Motor neuron (in vitro differentiated cells): ENCODE measurements around the gene CYTH4. TPM values are rescaled to one million over a fixed set of nuclear protein-coding genes. Genes with fewer than 3 reads are reported as not detected.

Experiments used
- ATAC-seq, 8 experiments: fragments of 200-7000 bp; cut with Tn5 transposase; replicated peaks in 6 of 8; 2 replicates each; pipeline ENCODE4 v1.8.0; 2021; ENCODE audit warnings: mild to moderate bottlenecking in 8 of 8, moderate library complexity in 8 of 8
- H3K27ac ChIP-seq, 2 donors: fragments of 250-450 bp; sonication (Bioruptor Pico); 2 replicates each; pipeline ENCODE4 v1.9.0; 2021; ENCODE audit warnings: antibody characterized with exemption in 2 of 2, mild to moderate bottlenecking in 2 of 2, moderate library complexity in 1 of 2
- H3K4me1 ChIP-seq, 2 donors: fragments of 250-450 bp; sonication (Bioruptor Pico); replicated peaks in 1 of 2; 2 replicates each; pipeline ENCODE4 v1.6.1; 2021; ENCODE audit warnings: antibody characterized with exemption in 2 of 2, mild to moderate bottlenecking in 2 of 2, moderate library complexity in 1 of 2
- H3K4me3 ChIP-seq, 5 donors: fragments of 250-450 bp; sonication (Bioruptor Pico); 2 replicates each; pipeline ENCODE4 v1.9.0; 2021; ENCODE audit warnings: antibody characterized with exemption in 5 of 5, mild to moderate bottlenecking in 5 of 5, moderate library complexity in 4 of 5
- WGBS, 10 experiments: fragments of 450-650 bp; shearing (Covaris generic); methylation state at CpG; one replicate each; pipeline ENCODE4 v1.0.0; 2022; 5-methylcytosine and 5-hydroxymethylcytosine counted together
- in situ Hi-C, 9 experiments: fragments of 400-800 bp; cut with MboI; loops; one replicate each; pipeline ENCODE4 v1.15.0; 2021; ENCODE audit warnings: low sequenced_read_pairs in 9 of 9, low pct_unique_long_range_greater_than_20kb in 2 of 9; ENCODE audit not compliant: unreplicated experiment in 9 of 9
- total RNA-seq, 8 experiments: library from RNA; unstranded; fragments of 300-600 nt; gene quantifications; 2 replicates each; pipeline versions ENCODE4 v1.2.3 to v1.2.4, GENCODE V29; 2022

Gene CYTH4
- total RNA-seq, 8 experiments from 2014 or later, result 0.50 to 2.9 (median 1.6) TPM; not detected in 3

- no peak overlapping the region for H3K4me3 ChIP-seq
- 24 to 86% (median 56%) methylated on average over 1 to 10 of the region's 17 CpGs for WGBS, 10 experiments
- in situ Hi-C loops, result no loop called here
- H3K4me1 ChIP-seq, result peaks cover 0 to 6% of the 10 kb centered on the region in 2 donors
- no peak overlapping the region for H3K27ac ChIP-seq
- peak in 2 of 8 experiments; percentile 23 to 25 for ATAC-seq
These were observed 2.8 kb upstream of the CYTH4 start for GRCh38 chr22:37279331-37280181.

- WGBS, 10 experiments, result 60 to 100% (median 91%) methylated on average over 1 to 5 of the region's 5 CpGs; no CpG with 5 or more reads in 1 of the 10 experiments
- Histone ChIP-seq H3K4me3 (no peak overlapping the region), H3K4me1 (peaks cover 0 to 8% of the 10 kb centered on the region in 2 donors), H3K27ac (no peak overlapping the region)
- in situ Hi-C loops, result no loop called here
- ATAC-seq, result no peak
These were observed 1.6 kb upstream of the CYTH4 start for GRCh38 chr22:37280718-37281117.

- ATAC-seq, result no peak
- H3K4me1 ChIP-seq, result peaks cover 0 to 8% of the 10 kb centered on the region in 2 donors
- WGBS, 10 experiments, result 78 to 100% (median 92%) methylated on average over 1 to 7 of the region's 7 CpGs; no CpG with 5 or more reads in 4 of the 10 experiments
- no peak overlapping the region for H3K27ac ChIP-seq
- in situ Hi-C loops, result no loop called here
- no peak overlapping the region for H3K4me3 ChIP-seq
These were observed 1.1 kb upstream of the CYTH4 start for GRCh38 chr22:37281195-37281594.

- no peak overlapping the region for H3K27ac ChIP-seq
- peaks cover 0 to 8% of the 10 kb centered on the region in 2 donors for H3K4me1 ChIP-seq
- in situ Hi-C loops, result no loop called here
- H3K4me3 ChIP-seq, result no peak overlapping the region
- 38 to 100% (median 81%) methylated on average over 5 to 11 of the region's 12 CpGs for WGBS, 10 experiments
- ATAC-seq, result no peak
These were observed 493 bp upstream of the CYTH4 start for GRCh38 chr22:37281646-37282384.

GRCh38 chr22:37283393-37283937 lies 1.2 kb downstream of the CYTH4 start:
- in situ Hi-C loops, result no loop called here
- Histone ChIP-seq H3K27ac (no peak overlapping the region), H3K4me1 (peaks cover 0 to 8% of the 10 kb centered on the region in 2 donors), H3K4me3 (no peak overlapping the region)
- 40 to 100% (median 88%) methylated on average over 1 of the region's 8 CpGs; no CpG with 5 or more reads in 7 of the 10 experiments for WGBS, 10 experiments
- ATAC-seq, result peak in 3 of 8 experiments; percentile 13 to 46 (median 35)

GRCh38 chr22:37284126-37284804 lies 2.0 kb downstream of the CYTH4 start:
- in situ Hi-C loops, result no loop called here
- Histone ChIP-seq H3K27ac (no peak overlapping the region), H3K4me3 (no peak overlapping the region), H3K4me1 (peaks cover 0 to 8% of the 10 kb centered on the region in 2 donors)
- ATAC-seq, result peak in 1 of 8 experiments; percentile 4
- 0 to 100% (median 82%) methylated on average over 1 to 5 of the region's 9 CpGs; no CpG with 5 or more reads in 3 of the 10 experiments for whole genome bisulfite sequencing, 10 experiments

GRCh38 chr22:37284805-37285355 lies 2.6 kb downstream of the CYTH4 start:
- no peak overlapping the region for H3K4me3 ChIP-seq
- H3K4me1 ChIP-seq, result peaks cover 0 to 8% of the 10 kb centered on the region in 2 donors
- in situ Hi-C loops, result no loop called here
- H3K27ac ChIP-seq, result no peak overlapping the region
- 10 to 100% (median 52%) methylated on average over 1 to 2 of the region's 14 CpGs; no CpG with 5 or more reads in 2 of the 10 experiments for whole genome bisulfite sequencing, 10 experiments
- ATAC-seq, result peak in 2 of 8 experiments; percentile 21 to 30

- 49 to 100% (median 87%) methylated on average over 1 to 5 of the region's 10 CpGs; no CpG with 5 or more reads in 2 of the 10 experiments for WGBS, 10 experiments
- Histone ChIP-seq H3K4me1 (peaks cover 0 to 8% of the 10 kb centered on the region in 2 donors), H3K27ac (no peak overlapping the region), H3K4me3 (no peak overlapping the region)
- ATAC-seq, result no peak
- in situ Hi-C loops, result no loop called here
These were observed 3.6 kb downstream of the CYTH4 start for GRCh38 chr22:37285937-37286336.

GRCh38 chr22:37287550-37287951 lies 5.2 kb downstream of the CYTH4 start:
- Histone ChIP-seq H3K4me1 (peaks cover 0 to 8% of the 10 kb centered on the region in 2 donors), H3K4me3 (no peak overlapping the region), H3K27ac (no peak overlapping the region)
- no peak for ATAC-seq
- WGBS, 10 experiments, result 75 to 92% (median 75%) methylated on average over 3 to 6 of the region's 10 CpGs; no CpG with 5 or more reads in 7 of the 10 experiments
- in situ Hi-C loops, result no loop called here

GRCh38 chr22:37288521-37288920 lies 6.2 kb downstream of the CYTH4 start:
- Histone ChIP-seq H3K4me3 (no peak overlapping the region), H3K27ac (no peak overlapping the region), H3K4me1 (peaks cover 0 to 3% of the 10 kb centered on the region in 2 donors)
- no peak for ATAC-seq
- in situ Hi-C loops, result no loop called here
- 78 to 92% (median 87%) methylated on average over 2 to 6 of the region's 7 CpGs; no CpG with 5 or more reads in 5 of the 10 experiments for WGBS, 10 experiments

- Histone ChIP-seq H3K4me3 (no peak overlapping the region), H3K27ac (no peak overlapping the region), H3K4me1 (peaks cover 0 to 3% of the 10 kb centered on the region in 2 donors)
- ATAC-seq, result no peak
- in situ Hi-C loops, result no loop called here
- 0 to 93% (median 73%) methylated on average over 1 to 5 of the region's 7 CpGs; no CpG with 5 or more reads in 4 of the 10 experiments for WGBS, 10 experiments
These were observed 6.9 kb downstream of the CYTH4 start for GRCh38 chr22:37289156-37289735.

GRCh38 chr22:37290737-37291136 lies 8.4 kb downstream of the CYTH4 start:
- WGBS, 10 experiments, result 54 to 58% methylated on average over 2 of the region's 7 CpGs; no CpG with 5 or more reads in 8 of the 10 experiments
- in situ Hi-C loops, result no loop called here
- peak in 4 of 8 experiments; percentile 25 to 97 (median 58) for ATAC-seq

More at GRCh38 chr22:37290737-37291136, 8.4 kb downstream of the CYTH4 start:
- no peaks in the 10 kb centered on the region for H3K4me1 ChIP-seq
- H3K27ac ChIP-seq, result no peak overlapping the region
- H3K4me3 ChIP-seq, result no peak overlapping the region
